NCI-H1694 (cell line): ENCODE data around the gene GATD1.

Experiments used
- DNase-seq: peaks from one replicate; lab custom pipeline; 2025; lab: John Stamatoyannopoulos, UW

GATD1 gene

DNA sequence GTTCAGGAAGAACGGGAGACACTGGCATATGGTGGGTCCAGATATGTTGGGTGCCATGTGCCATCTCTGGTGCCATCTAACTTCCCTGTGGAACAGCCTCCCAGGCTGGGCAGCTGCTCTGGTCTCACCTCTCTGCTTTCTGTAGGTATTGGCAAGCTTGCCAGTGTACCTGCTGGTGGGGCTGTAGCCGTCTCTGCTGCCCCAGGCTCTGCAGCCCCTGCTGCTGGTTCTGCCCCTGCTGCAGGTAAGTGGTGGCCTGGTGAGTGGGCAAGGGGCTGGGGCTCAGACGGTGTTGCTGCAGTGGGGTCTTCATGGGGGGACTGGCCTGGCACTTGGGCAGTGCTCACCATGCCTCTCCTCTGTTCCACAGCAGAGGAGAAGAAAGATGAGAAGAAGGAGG, 35.1 kb upstream of the GATD1 start:
- DNase-seq = no peak

- no peak for DNase-seq
These were observed 34.4 kb upstream of the GATD1 start for GRCh38 chr11:811446-812245.

GRCh38 chr11:810040-810567, 32.8 kb upstream of the GATD1 start:
- DNase-seq = no peak

DNA sequence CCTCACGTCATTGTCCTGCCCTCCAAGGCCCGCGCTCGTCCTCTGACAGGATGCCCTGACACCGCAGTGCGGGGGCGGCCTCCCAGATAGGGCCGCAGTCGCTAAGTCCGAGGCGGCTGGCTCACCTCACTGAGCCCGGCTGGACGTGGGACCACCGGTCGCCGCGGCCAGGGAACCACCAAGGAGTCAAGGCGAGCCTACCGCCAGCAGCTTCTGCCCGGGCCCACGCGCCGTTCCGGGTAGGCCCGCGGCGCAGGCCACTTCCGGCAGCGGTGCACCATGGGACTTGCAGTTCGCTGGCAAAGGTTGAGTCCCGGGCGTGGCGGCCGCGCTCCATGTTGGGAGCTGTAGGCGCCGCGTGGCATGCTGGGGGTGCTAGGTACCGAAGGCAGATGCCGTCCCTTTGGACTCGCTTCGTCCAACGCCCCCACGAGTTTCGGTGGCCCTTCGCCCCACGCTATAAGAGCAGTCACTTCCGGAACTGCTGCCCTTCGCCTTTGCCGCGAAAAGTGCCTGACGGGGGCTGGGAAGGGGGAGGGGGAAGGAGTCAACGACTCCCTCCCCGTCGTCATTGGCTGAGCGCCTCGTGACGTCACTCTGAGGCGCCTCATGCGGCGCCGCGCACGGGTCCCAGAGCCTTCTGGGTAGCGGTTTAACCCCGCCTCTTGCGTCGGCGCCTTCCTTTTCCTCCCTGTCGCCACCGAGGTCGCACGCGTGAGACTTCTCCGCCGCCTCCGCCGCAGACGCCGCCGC, 32.2 kb upstream of the GATD1 start, which contains the start of gene RPLP2:
TSS of gene RPLP2 (plus strand) at position 681 of the 753 bp plus-strand sequence. CDS start 268 bp downstream, outside the sequence.
- DNase-seq = peak; percentile 86

GRCh38 chr11:808427-809286, 31.4 kb upstream of the GATD1 start:
- no peak for DNase-seq

DNA sequence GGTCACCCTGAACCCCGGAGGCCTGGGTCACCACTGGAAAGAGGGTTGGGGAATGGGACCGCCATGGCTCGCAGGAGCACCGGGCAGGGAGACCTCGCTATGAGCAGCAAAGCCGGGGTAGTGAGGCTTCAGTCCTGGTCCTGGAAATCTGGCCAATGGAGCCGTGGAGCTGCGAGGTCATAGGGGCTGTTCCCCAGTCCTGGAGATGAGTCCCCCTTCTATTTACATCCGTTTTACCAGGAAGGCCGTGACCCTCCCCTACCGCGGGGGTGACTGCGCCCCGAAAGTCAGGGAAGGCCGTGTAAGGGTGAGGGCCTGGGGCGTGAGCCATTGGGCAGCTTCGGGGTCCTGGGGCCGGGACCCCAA, 27.3 kb upstream of the GATD1 start:
- DNase-seq = no peak

DNA sequence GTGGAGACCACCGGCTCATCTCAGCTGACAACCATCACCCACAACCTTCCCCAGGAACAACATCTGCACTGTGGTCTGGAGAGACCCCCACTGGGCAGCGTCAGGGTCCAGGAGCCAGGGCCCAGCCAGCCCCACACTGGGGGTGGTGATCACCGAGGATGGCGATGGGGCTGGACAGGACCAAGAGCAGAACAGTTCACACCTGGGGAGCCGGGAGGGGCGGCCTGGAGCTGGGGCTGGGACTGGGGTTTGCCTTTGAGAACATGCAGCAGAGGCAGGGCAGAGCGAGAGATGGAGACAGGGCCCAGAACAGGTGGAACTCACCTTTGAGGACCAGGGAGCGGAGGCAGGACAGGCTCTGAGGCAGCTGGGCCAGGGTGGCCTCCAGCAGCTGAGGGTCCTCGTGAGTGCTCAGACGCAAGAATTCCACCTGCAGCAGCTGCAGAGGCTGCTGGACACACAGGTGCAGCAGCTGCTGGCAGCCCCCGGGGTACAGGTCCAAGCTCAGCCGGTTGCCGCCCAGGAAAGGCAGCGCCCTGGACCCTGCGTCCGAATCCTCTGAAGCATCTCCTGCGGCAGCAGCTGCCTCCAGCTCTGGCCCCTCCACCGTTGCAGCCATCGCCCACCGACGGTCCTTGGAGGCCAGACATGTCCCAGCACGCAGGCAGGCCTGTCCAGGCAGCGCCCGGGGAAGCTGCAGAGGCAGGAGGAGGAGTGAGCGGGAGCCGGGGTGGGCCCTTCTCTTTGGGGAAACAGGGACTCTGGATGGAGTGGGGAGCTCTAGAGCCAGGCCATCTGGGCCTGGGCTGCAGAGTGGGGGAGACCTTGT, 26.7 kb upstream of the GATD1 start:
- peak; percentile 25 for DNase-seq

- DNase-seq = no peak
These were observed 26.1 kb upstream of the GATD1 start for GRCh38 chr11:803467-803742.

- DNase-seq = no peak
These were observed 25.6 kb upstream of the GATD1 start for GRCh38 chr11:802693-803466.

GRCh38 chr11:802018-802617, 24.8 kb upstream of the GATD1 start:
- DNase-seq = no peak

DNA sequence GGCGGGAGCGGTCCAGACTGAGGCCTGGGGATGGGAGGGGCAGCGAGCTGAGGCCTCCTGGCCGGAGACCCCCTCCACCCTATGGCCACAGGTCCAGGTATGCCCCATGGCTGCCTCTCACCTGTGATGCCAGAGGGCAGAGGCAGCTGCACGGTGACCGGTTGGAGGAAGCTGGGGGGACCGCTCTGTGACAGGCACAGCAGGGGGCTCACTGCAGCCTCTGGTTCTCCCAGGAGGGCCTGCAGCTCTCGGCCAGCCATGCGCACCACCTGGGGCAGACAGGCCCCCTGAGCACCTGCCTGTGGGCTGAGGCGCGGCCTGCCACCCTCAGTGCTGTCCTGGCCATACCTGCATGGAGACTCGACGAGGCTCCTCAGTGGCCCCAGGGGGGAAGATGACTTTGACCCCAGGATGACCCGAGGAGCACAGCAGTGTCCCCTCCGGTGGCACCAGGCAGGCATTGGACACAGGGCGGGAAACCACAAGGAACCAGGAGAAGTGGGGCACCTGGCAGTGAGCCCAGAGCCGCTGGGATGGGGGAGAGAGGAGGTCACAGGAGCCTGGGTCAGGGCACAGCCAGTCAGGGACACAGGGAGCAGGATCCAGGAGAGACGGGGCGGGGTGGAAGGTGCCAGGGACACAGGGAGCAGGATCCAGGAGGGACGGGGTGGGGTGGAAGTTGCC, 24.0 kb upstream of the GATD1 start:
- no peak for DNase-seq

- no peak for DNase-seq
These were observed 23.2 kb upstream of the GATD1 start for GRCh38 chr11:800473-800872.

- DNase-seq = no peak
These were observed 22.5 kb upstream of the GATD1 start for GRCh38 chr11:799641-800316.

- DNase-seq = peak; percentile 32
These were observed 20.9 kb upstream of the GATD1 start, which contains the start of gene SLC25A22 for GRCh38 chr11:798093-798713. TSS of gene SLC25A22 (minus strand) at chr11:798281. CDS start at chr11:795006, 3,275 bp downstream.

DNA sequence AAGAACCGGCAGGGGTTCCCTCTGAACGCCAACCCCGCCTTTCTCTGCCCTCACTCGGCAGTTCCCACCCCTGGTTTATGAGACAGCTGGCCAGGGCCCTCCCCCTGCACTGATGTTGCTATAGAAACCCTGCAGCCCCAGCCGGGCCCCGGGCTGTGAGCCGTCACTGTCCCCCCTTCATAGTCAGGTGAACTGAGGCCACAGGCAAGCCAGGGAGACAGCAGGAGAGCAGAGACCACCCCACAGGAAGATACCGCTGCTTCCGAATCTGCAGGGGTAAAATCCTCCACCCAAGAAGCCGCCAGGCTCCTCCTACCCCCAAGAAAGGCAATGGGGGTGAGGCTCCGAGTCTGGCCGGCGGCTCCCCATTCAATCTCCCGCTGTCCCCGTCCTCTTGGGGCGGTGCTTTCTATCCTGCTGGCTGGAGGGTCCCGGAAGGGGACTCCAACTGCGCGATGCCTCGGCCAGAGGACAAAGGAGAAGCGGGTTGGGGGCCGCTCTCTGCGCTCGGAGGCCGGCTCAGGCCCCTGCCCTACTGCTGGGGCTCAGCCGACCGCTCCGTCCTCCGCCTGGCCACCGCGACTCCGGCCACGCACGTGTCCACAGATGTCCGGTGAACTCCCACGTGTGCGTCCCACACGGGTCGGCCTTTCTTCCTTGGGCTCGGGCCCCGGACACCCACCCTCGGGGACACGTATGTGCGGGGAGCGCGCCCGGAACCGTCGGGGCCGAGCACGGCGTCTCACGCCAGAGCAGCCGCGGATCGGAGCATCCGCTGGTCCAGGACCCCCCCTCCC, 20.2 kb upstream of the GATD1 start:
- peak; percentile 90 for DNase-seq

GRCh38 chr11:796565-797295, 19.4 kb upstream of the GATD1 start:
- no peak for DNase-seq
